GM23338 (cell line): Measurements from ENCODE around the gene KLHL5.

Experiments
- CREB1 ChIP-seq: fragments of 250-450 bp; sonication (Bioruptor Pico); IDR thresholded peaks from 2 replicates; pipeline ENCODE4 v1.5.0; 2020; ENCODE audit warnings: low read depth, mild to moderate bottlenecking, moderate library complexity
- CTCF ChIP-seq, 2 experiments: fragments of 200-600 bp in 1 of 2; sonication (generic) in 1 of 2; conservative IDR thresholded peaks; 2 replicates each; pipeline versions ENCODE4 v1.5.1 to v1.6.1; 2016 to 2017; ENCODE audit warnings: antibody characterized with exemption in 2 of 2, low read depth in 2 of 2, mild to moderate bottlenecking in 2 of 2, moderate library complexity in 1 of 2
- EZH2 ChIP-seq: fragments of 200-600 bp; sonication (generic); IDR thresholded peaks from one replicate; pipeline ENCODE4 v1.8.0; 2017; ENCODE audit warnings: antibody characterized with exemption, mild to moderate bottlenecking, low read depth; ENCODE audit not compliant: unreplicated experiment
- EZH2phosphoT487 ChIP-seq: fragments of 200-600 bp; sonication (generic); IDR thresholded peaks from one replicate; pipeline ENCODE4 v1.8.1; 2018; ENCODE audit warnings: antibody characterized with exemption; ENCODE audit not compliant: unreplicated experiment
- JUNB ChIP-seq: IDR thresholded peaks from one replicate; pipeline ENCODE4 v1.6.1; 2016; ENCODE audit warnings: antibody characterized with exemption; ENCODE audit not compliant: unreplicated experiment
- POLR2AphosphoS5 ChIP-seq: IDR thresholded peaks from 2 replicates; pipeline ENCODE4 v1.6.1; 2016; ENCODE audit warnings: antibody characterized with exemption, low read depth
- ZNF331 ChIP-seq: fragments of 250-450 bp; sonication (Bioruptor Pico); IDR thresholded peaks from 2 replicates; pipeline ENCODE4 v1.5.0; 2020; ENCODE audit warnings: low read depth, mild to moderate bottlenecking, moderate library complexity
- TF ChIP-seq, protein P1 (sequence below): IDR thresholded peaks from one replicate; pipeline ENCODE4 v1.6.1; 2018; ENCODE audit warnings: antibody characterized with exemption; ENCODE audit not compliant: unreplicated experiment

- TF ChIP-seq CTCF (conservative IDR thresholded peaks at IDR 0.05; ENCODE audit: low read depth in 2 of 2): no peak
- TF ChIP-seq POLR2AphosphoS5: no peak
- TF ChIP-seq, protein P1, sequence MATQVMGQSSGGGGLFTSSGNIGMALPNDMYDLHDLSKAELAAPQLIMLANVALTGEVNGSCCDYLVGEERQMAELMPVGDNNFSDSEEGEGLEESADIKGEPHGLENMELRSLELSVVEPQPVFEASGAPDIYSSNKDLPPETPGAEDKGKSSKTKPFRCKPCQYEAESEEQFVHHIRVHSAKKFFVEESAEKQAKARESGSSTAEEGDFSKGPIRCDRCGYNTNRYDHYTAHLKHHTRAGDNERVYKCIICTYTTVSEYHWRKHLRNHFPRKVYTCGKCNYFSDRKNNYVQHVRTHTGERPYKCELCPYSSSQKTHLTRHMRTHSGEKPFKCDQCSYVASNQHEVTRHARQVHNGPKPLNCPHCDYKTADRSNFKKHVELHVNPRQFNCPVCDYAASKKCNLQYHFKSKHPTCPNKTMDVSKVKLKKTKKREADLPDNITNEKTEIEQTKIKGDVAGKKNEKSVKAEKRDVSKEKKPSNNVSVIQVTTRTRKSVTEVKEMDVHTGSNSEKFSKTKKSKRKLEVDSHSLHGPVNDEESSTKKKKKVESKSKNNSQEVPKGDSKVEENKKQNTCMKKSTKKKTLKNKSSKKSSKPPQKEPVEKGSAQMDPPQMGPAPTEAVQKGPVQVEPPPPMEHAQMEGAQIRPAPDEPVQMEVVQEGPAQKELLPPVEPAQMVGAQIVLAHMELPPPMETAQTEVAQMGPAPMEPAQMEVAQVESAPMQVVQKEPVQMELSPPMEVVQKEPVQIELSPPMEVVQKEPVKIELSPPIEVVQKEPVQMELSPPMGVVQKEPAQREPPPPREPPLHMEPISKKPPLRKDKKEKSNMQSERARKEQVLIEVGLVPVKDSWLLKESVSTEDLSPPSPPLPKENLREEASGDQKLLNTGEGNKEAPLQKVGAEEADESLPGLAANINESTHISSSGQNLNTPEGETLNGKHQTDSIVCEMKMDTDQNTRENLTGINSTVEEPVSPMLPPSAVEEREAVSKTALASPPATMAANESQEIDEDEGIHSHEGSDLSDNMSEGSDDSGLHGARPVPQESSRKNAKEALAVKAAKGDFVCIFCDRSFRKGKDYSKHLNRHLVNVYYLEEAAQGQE: no peak
- TF ChIP-seq ZNF331: no peak
- TF ChIP-seq EZH2: no peak
- no peak for TF ChIP-seq JUNB
- TF ChIP-seq EZH2phosphoT487: no peak
- no peak for TF ChIP-seq CREB1 (CRISPR knock-in tag)
These were observed 16.8 kb upstream of the KLHL5 start for GRCh38 chr4:39044956-39045826.
